MCF 10A (cell line): ENCODE measurements around the gene SYCP2L. TPM values are rescaled to one million over a fixed set of nuclear protein-coding genes. Genes with fewer than 3 reads are reported as not detected.
"Not testable (repeated sequence)": the region's sequence is repeated elsewhere in the genome, so short reads cannot be mapped to it uniquely, and the experiment has no call there.

ENCODE experiments used
- BruUV-seq: library from RNA; stranded (reverse); fragments of 400-500 nt; replicated peaks from 2 replicates; lab custom pipeline; 2021; lab: Mats Ljungman, UMichigan
- CTCF ChIA-PET: fragments of 300-600 bp; sonication (Branson Sonifier 250); formaldehyde crosslinking; extraction: SDS; loops from one replicate; lab custom pipeline; 2021; ENCODE audit warnings: antibody characterized with exemption, inconsistent platforms; lab: Yijun Ruan, JAX
- POLR2A ChIA-PET: fragments of 300-600, 350-650 bp; sonication (Branson Sonifier 250); formaldehyde crosslinking; extraction: SDS; loops from one replicate; lab custom pipeline; 2020; ENCODE audit warnings: antibody characterized with exemption, inconsistent platforms; lab: Yijun Ruan, JAX
- DNase-seq: peaks from one replicate; pipeline ENCODE4 v3.0.0-alpha.2; 2018; ENCODE audit not compliant: unreplicated experiment
- H3K27ac Mint-ChIP-seq: one replicate; pipeline ENCODE4 v1.8.0; 2022; ENCODE audit warnings: mild to moderate bottlenecking, low read depth, mixed read lengths; ENCODE audit not compliant: unreplicated experiment
- H3K27me3 Mint-ChIP-seq: one replicate; pipeline ENCODE4 v1.8.0; 2022; ENCODE audit warnings: mixed read lengths; ENCODE audit not compliant: insufficient read depth, unreplicated experiment
- H3K36me3 Mint-ChIP-seq: one replicate; pipeline ENCODE4 v1.8.0; 2022; ENCODE audit warnings: mild to moderate bottlenecking, moderate library complexity, mixed read lengths; ENCODE audit not compliant: insufficient read depth, unreplicated experiment
- H3K4me1 Mint-ChIP-seq: one replicate; pipeline ENCODE4 v1.8.0; 2022; ENCODE audit warnings: mixed read lengths; ENCODE audit not compliant: insufficient read depth, unreplicated experiment
- H3K4me3 Mint-ChIP-seq: one replicate; pipeline ENCODE4 v1.8.0; 2022; ENCODE audit warnings: mild to moderate bottlenecking, moderate library complexity, mixed read lengths; ENCODE audit not compliant: unreplicated experiment
- H3K9me3 Mint-ChIP-seq: one replicate; pipeline ENCODE4 v1.8.0; 2022; ENCODE audit warnings: mixed read lengths; ENCODE audit not compliant: unreplicated experiment
- CTCF ChIP-seq: fragments of 200-600 bp; IDR thresholded peaks from one replicate; pipeline ENCODE4 v1.8.0; 2022; ENCODE audit warnings: antibody characterized with exemption, mild to moderate bottlenecking; ENCODE audit not compliant: unreplicated experiment
- intact Hi-C: fragments of 100-400 bp; cut with micrococcal nuclease; formaldehyde crosslinking; loops from 2 replicates; pipeline ENCODE4 v1.14.1; 2022
- total RNA-seq: library from RNA; stranded (reverse); gene quantifications from 2 replicates; pipeline ENCODE4 v1.2.3, GENCODE V29; 2022

The SYCP2L gene
- total RNA-seq, 1 experiment from 2014 or later: not detected

GRCh38 chr6:10977231-10977968 lies 90.5 kb downstream of the SYCP2L start:
- ChIA-PET POLR2A (no interaction called here), CTCF (interaction anchor here (0.6 to 1.0 kb wide), 3 partner anchors 13 to 582 kb away, joined by 3 to 5 read pairs (median 3); no protein-coding TSS in a partner anchor)
- Mint-ChIP-seq H3K4me1 (no peaks in the 10 kb centered on the region), H3K27me3 (no peaks in the 10 kb centered on the region), H3K4me3 (no peak overlapping the region), H3K36me3 (no peaks in the 10 kb centered on the region), H3K27ac (no peak overlapping the region), H3K9me3 (no peaks in the 10 kb centered on the region)
- no peak for TF ChIP-seq CTCF
- no peak for DNase-seq
- intact Hi-C loops: no loop called here
- BruUV-seq: no TSS peak

- Mint-ChIP-seq H3K4me3 (no peak overlapping the region), H3K36me3 (no peaks in the 10 kb centered on the region), H3K9me3 (no peaks in the 10 kb centered on the region), H3K27ac (no peak overlapping the region), H3K4me1 (no peaks in the 10 kb centered on the region), H3K27me3 (no peaks in the 10 kb centered on the region)
- DNase-seq: no peak
- TF ChIP-seq CTCF: no peak
- intact Hi-C loops: no loop called here
- BruUV-seq: no TSS peak
- CTCF ChIA-PET: no interaction called here
- POLR2A ChIA-PET: no interaction called here
Measured at GRCh38 chr6:10979603-10980002, 92.8 kb downstream of the SYCP2L start.

- Mint-ChIP-seq H3K4me3 (no peak overlapping the region), H3K27ac (no peak overlapping the region), H3K9me3 (no peaks in the 10 kb centered on the region), H3K27me3 (no peaks in the 10 kb centered on the region), H3K36me3 (no peaks in the 10 kb centered on the region), H3K4me1 (no peaks in the 10 kb centered on the region)
- no peak for TF ChIP-seq CTCF
- intact Hi-C loops: no loop called here
- no peak for DNase-seq
- ChIA-PET CTCF (interaction anchor here (0.7 kb wide), 1 partner anchor 13 kb away, joined by 4 read pairs; no protein-coding TSS in a partner anchor), POLR2A (no interaction called here)
- BruUV-seq: no TSS peak
Measured at GRCh38 chr6:10981409-10981808, 94.6 kb downstream of the SYCP2L start.

GRCh38 chr6:10984959-10985358 lies 98.1 kb downstream of the SYCP2L start:
- H3K4me1 Mint-ChIP-seq, CTCF ChIA-PET, H3K27ac Mint-ChIP-seq, BruUV-seq, H3K36me3 Mint-ChIP-seq, H3K9me3 Mint-ChIP-seq, DNase-seq, intact Hi-C loops, H3K4me3 Mint-ChIP-seq, H3K27me3 Mint-ChIP-seq, POLR2A ChIA-PET: not testable (repeated sequence)
